DOHH2 (cell line): Measurements from ENCODE around the gene CUL9.
A peak's percentile ranks its signal among the peaks of the same experiment; 100 is the strongest.

ENCODE experiments used
- H3F3A ChIP-seq: fragments of 200-600 bp; sonication (generic), shearing (Covaris generic); 2 replicates; pipeline ENCODE4 v1.6.0; 2016; ENCODE audit warnings: antibody characterized with exemption, mild to moderate bottlenecking; ENCODE audit not compliant: control insufficient read depth, insufficient read depth
- H3K27ac ChIP-seq: fragments of 200-600 bp; sonication (generic); 2 replicates; pipeline ENCODE4 v1.5.1; 2014; ENCODE audit warnings: low read depth, mild to moderate bottlenecking, low read length, moderate library complexity
- H3K27me3 ChIP-seq: fragments of 200-600 bp; sonication (generic); 2 replicates; pipeline ENCODE4 v1.6.1; 2014; ENCODE audit warnings: mild to moderate bottlenecking, low read length, mixed read lengths; ENCODE audit not compliant: control insufficient read depth
- H3K36me3 ChIP-seq: fragments of 200-600 bp; sonication (generic); 2 replicates; pipeline ENCODE4 v1.6.1; 2014; ENCODE audit warnings: mild to moderate bottlenecking, low read length, moderate library complexity, mixed read lengths; ENCODE audit not compliant: control insufficient read depth
- H3K4me1 ChIP-seq: fragments of 200-600 bp; sonication (generic); 2 replicates; pipeline ENCODE4 v1.6.1; 2014; ENCODE audit warnings: mild to moderate bottlenecking, low read length, mixed read lengths; ENCODE audit not compliant: control insufficient read depth
- H3K4me2 ChIP-seq: fragments of 200-600 bp; sonication (generic); 2 replicates; pipeline ENCODE4 v1.6.0; 2014; ENCODE audit warnings: mild to moderate bottlenecking, low read length, moderate library complexity
- H3K4me3 ChIP-seq: fragments of 200-600 bp; sonication (generic); 2 replicates; pipeline ENCODE4 v1.5.1; 2014; ENCODE audit warnings: mild to moderate bottlenecking, low read length, mixed read lengths
- H3K79me2 ChIP-seq: fragments of 200-600 bp; sonication (generic); 2 replicates; pipeline ENCODE4 v1.6.1; 2014; ENCODE audit warnings: mild to moderate bottlenecking, low read length, mixed read lengths; ENCODE audit not compliant: control insufficient read depth
- H3K9me2 ChIP-seq: fragments of 200-600 bp; sonication (generic); replicated peaks from 2 replicates; pipeline ENCODE4 v1.6.1; 2014; ENCODE audit warnings: mild to moderate bottlenecking, low read length, mixed read lengths; ENCODE audit not compliant: control insufficient read depth
- H3K9me3 ChIP-seq: fragments of 200-600 bp; sonication (generic); 2 replicates; pipeline ENCODE4 v1.6.1; 2014; ENCODE audit warnings: antibody characterized with exemption, low read length, mixed read lengths; ENCODE audit not compliant: control insufficient read depth, insufficient read depth
- H4K20me1 ChIP-seq: fragments of 200-600 bp; sonication (generic); 2 replicates; pipeline ENCODE4 v1.6.0; 2014; ENCODE audit warnings: low read depth, mild to moderate bottlenecking, antibody characterized with exemption, low read length, moderate library complexity; ENCODE audit not compliant: control insufficient read depth, insufficient read depth
- EZH2phosphoT487 ChIP-seq: fragments of 200-600 bp; sonication (generic); IDR thresholded peaks from 2 replicates; pipeline ENCODE4 v1.6.1; 2017; ENCODE audit warnings: borderline replicate concordance, mild to moderate bottlenecking, antibody characterized with exemption, low read length, moderate library complexity, mixed read lengths
- TF ChIP-seq, protein P1 (sequence below): fragments of 200-600 bp; sonication (generic); IDR thresholded peaks from one replicate; pipeline ENCODE4 v1.5.1; 2014; ENCODE audit warnings: antibody characterized with exemption, mild to moderate bottlenecking, low read depth, low read length; ENCODE audit not compliant: poor library complexity, severe bottlenecking

CUL9 gene

DNA sequence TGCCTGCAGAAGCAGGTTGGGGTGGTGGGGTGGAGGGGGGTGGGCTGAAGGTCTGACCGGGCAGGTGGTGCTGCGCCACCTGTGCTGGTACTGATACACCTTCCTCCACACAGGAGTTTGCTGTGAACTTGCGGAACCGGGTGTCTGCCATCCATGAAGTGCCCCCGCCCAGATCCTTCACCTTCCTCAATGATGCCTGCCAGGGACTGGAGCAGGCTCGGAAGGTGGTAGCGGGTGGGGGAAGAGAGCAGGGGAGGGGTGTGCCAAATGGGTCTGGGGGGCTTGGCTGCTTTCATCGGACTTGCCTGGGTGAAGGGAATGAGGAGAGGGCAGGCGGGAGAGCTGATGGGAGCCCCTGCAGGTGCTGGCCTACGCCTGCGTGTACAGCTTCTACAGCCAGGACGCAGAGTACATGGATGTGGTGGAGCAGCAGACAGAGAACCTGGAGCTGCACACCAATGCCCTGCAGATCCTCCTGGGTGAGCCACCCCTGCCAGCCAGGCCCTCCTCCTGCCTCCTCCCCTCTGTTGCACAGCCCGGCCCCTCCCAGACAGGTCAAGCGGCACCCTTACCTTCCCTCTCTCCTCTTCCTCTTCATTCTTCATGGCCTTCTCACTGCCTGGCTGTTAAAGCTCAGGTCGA is 40.5 kb downstream of the CUL9 start:
- H3K27ac ChIP-seq = no peak overlapping the region
- peaks cover 41% of the 10 kb centered on the region for H3K4me1 ChIP-seq
- no peaks in the 10 kb centered on the region for H3K9me2 ChIP-seq
- no peaks in the 10 kb centered on the region for H4K20me1 ChIP-seq
- no peak overlapping the region for H3K4me3 ChIP-seq
- H3K36me3 ChIP-seq = peaks cover 55% of the 10 kb centered on the region
- 0 out of 2 replicates have a peak overlapping the region, but pooled peaks have one; percentile 85 for H3K4me2 ChIP-seq
- peaks cover 10% of the 10 kb centered on the region; the same call in 1 of the 2 replicates for H3F3A ChIP-seq
- no peaks in the 10 kb centered on the region for H3K27me3 ChIP-seq
- no peak for TF ChIP-seq EZH2phosphoT487
- TF ChIP-seq, protein P1, sequence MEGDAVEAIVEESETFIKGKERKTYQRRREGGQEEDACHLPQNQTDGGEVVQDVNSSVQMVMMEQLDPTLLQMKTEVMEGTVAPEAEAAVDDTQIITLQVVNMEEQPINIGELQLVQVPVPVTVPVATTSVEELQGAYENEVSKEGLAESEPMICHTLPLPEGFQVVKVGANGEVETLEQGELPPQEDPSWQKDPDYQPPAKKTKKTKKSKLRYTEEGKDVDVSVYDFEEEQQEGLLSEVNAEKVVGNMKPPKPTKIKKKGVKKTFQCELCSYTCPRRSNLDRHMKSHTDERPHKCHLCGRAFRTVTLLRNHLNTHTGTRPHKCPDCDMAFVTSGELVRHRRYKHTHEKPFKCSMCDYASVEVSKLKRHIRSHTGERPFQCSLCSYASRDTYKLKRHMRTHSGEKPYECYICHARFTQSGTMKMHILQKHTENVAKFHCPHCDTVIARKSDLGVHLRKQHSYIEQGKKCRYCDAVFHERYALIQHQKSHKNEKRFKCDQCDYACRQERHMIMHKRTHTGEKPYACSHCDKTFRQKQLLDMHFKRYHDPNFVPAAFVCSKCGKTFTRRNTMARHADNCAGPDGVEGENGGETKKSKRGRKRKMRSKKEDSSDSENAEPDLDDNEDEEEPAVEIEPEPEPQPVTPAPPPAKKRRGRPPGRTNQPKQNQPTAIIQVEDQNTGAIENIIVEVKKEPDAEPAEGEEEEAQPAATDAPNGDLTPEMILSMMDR = no peak
- H3K79me2 ChIP-seq = peaks cover 29% of the 10 kb centered on the region
- H3K9me3 ChIP-seq = no peaks in the 10 kb centered on the region

- TF ChIP-seq EZH2phosphoT487 = no peak
- TF ChIP-seq, protein P1 = no peak
- H3K9me3 ChIP-seq = no peaks in the 10 kb centered on the region
- no peak overlapping the region for H3K27ac ChIP-seq
- H3K27me3 ChIP-seq = no peaks in the 10 kb centered on the region
- peak overlapping the region; percentile 71; the same call in 1 of the 2 replicates for H3K4me3 ChIP-seq
- H3K79me2 ChIP-seq = peaks cover 35% of the 10 kb centered on the region
- peak overlapping the region; percentile 85 for H3K4me2 ChIP-seq
- H4K20me1 ChIP-seq = no peaks in the 10 kb centered on the region
- H3F3A ChIP-seq = peaks cover 10% of the 10 kb centered on the region; the same call in 1 of the 2 replicates
- no peaks in the 10 kb centered on the region for H3K9me2 ChIP-seq
- H3K4me1 ChIP-seq = peaks cover 47% of the 10 kb centered on the region
- H3K36me3 ChIP-seq = peaks cover 61% of the 10 kb centered on the region
These were observed 41.2 kb downstream of the CUL9 start for GRCh38 chr6:43223175-43223574.

- Histone ChIP-seq H3K27me3 (no peaks in the 10 kb centered on the region), H3K4me2 (peak overlapping the region; percentile 85), H3K27ac (peak overlapping the region; percentile 84)
These were observed 44.3 kb downstream of the CUL9 start for GRCh38 chr6:43226192-43226851.

More at GRCh38 chr6:43226192-43226851, 44.3 kb downstream of the CUL9 start:
- Histone ChIP-seq H3K4me1 (peaks cover 62% of the 10 kb centered on the region), H3K36me3 (peaks cover 55% of the 10 kb centered on the region), H3K79me2 (peaks cover 47% of the 10 kb centered on the region), H4K20me1 (no peaks in the 10 kb centered on the region), H3K4me3 (peak overlapping the region; percentile 50), H3K9me3 (no peaks in the 10 kb centered on the region), H3K9me2 (no peaks in the 10 kb centered on the region), H3F3A (peaks cover 10% of the 10 kb centered on the region; the same call in 1 of the 2 replicates)
- TF ChIP-seq, protein P1 = no peak
- TF ChIP-seq EZH2phosphoT487 = no peak
